ENCODE measurements around the gene CEMP1. TPM values are rescaled to one million over a fixed set of nuclear protein-coding genes. Genes with fewer than 3 reads are reported as not detected.

Gene CEMP1
- total RNA-seq, 1 experiment from 2014 or later, result 0.15 TPM

GRCh38 chr16:2516391-2517240 lies 14.6 kb downstream of the CEMP1 start (continued):
- TF ChIP-seq ATF6 (CRISPR knock-in tag; IDR thresholded peaks at IDR 0.05) (no peak), ZNF425 (CRISPR knock-in tag; conservative IDR thresholded peaks at IDR 0.05) (no peak), OVOL2 (CRISPR knock-in tag; IDR thresholded peaks at IDR 0.05; ENCODE audit: borderline replicate concordance) (no peak), ZNF423 (CRISPR knock-in tag; IDR thresholded peaks at IDR 0.05) (no peak), CREB1 (CRISPR knock-in tag; IDR thresholded peaks at IDR 0.05) (no peak), TEAD1 (CRISPR knock-in tag; IDR thresholded peaks at IDR 0.05) (no peak), SMAD4 (CRISPR knock-in tag; IDR thresholded peaks at IDR 0.05) (no peak)

- Mint-ChIP-seq H3K36me3 (no peaks in the 10 kb centered on the region; the same call in 1 of the 2 replicates), H3K4me1 (peaks cover 48% of the 10 kb centered on the region), H3K27me3 (ENCODE audit: low read depth) (peaks cover 4% of the 10 kb centered on the region), H3K27ac (peak overlapping the region; percentile 59), H3K9me3 (no peaks in the 10 kb centered on the region), H3K4me3 (peak overlapping the region; percentile 80)
- ChIA-PET CTCF (interaction anchor here (0.6 to 2.9 kb wide), 6 partner anchors 10 to 1769 kb away, joined by 3 to 11 read pairs (median 4); partner anchors contain the start of gene ECI1), POLR2A (interaction anchor here (2.0 kb wide), 1 partner anchor 17 kb away, joined by 6 read pairs; the partner anchor contains the start of gene CEMP1)
- DNase-seq (ENCODE audit: low spot score) (no peak), ATAC-seq (no peak)
- TF ChIP-seq AFF4 (CRISPR knock-in tag; IDR thresholded peaks at IDR 0.05; ENCODE audit: borderline replicate concordance) (no peak), CREB1 (CRISPR knock-in tag; IDR thresholded peaks at IDR 0.05) (no peak), ZNF396 (CRISPR knock-in tag; IDR thresholded peaks at IDR 0.05; ENCODE audit: borderline replicate concordance) (no peak), SOX15 (CRISPR knock-in tag; IDR thresholded peaks at IDR 0.05) (no peak), PRRX2 (CRISPR knock-in tag; IDR thresholded peaks at IDR 0.05) (no peak), TEAD1 (CRISPR knock-in tag; IDR thresholded peaks at IDR 0.05) (no peak), ATF3 (CRISPR knock-in tag; conservative IDR thresholded peaks at IDR 0.05) (no peak), ZNF532 (CRISPR knock-in tag; IDR thresholded peaks at IDR 0.05; ENCODE audit: borderline replicate concordance) (no peak), TEAD4 (CRISPR knock-in tag; IDR thresholded peaks at IDR 0.05) (no peak), AR (CRISPR knock-in tag; IDR thresholded peaks at IDR 0.05) (no peak), ZNF263 (CRISPR knock-in tag; IDR thresholded peaks at IDR 0.05; ENCODE audit: low read depth) (no peak), ZNF121 (CRISPR knock-in tag; IDR thresholded peaks at IDR 0.05) (no peak), TP53 (CRISPR knock-in tag; IDR thresholded peaks at IDR 0.05) (no peak), HMGA2 (CRISPR knock-in tag; IDR thresholded peaks at IDR 0.05) (no peak)
Observed at GRCh38 chr16:2515180-2515851, 15.9 kb downstream of the CEMP1 start.
